HEK293 (cell line): ENCODE measurements around the gene BCL11A.

Experiments used
- CTCF ChIA-PET: fragments of 350-600 bp; formaldehyde crosslinking; extraction: SDS; loops from one replicate; lab custom pipeline; 2021; ENCODE audit warnings: antibody characterized with exemption; lab: Yijun Ruan, JAX
- POLR2A ChIA-PET: fragments of 300-600 bp; formaldehyde crosslinking; extraction: SDS; loops from one replicate; lab custom pipeline; 2020; ENCODE audit warnings: antibody characterized with exemption, inconsistent platforms; lab: Yijun Ruan, JAX
- H3K27ac ChIP-seq: fragments of 200-500 bp; sonication (Bioruptor generic); 2 replicates; pipeline ENCODE4 v1.5.1; 2014; ENCODE audit warnings: low read depth, low read length, control low read depth, inconsistent platforms; ENCODE audit errors: extremely low read depth
- H3K36me3 ChIP-seq, 2 experiments: fragments of 200-500 bp in 1 of 2; sonication (Bioruptor generic) in 1 of 2; 1 replicate in 1 of 2; 2 replicates in 1 of 2; pipeline ENCODE4 v1.5.1; 2014 to 2017; ENCODE audit warnings: inconsistent platforms in 2 of 2, low read length in 2 of 2; ENCODE audit not compliant: control insufficient read depth in 2 of 2, insufficient read depth in 1 of 2
- H3K4me1 ChIP-seq: fragments of 200-500 bp; sonication (Bioruptor generic); 2 replicates; pipeline ENCODE4 v1.5.1; 2014; ENCODE audit warnings: mild to moderate bottlenecking, low read length, inconsistent platforms; ENCODE audit not compliant: control insufficient read depth, insufficient read depth
- H3K4me3 ChIP-seq: 2 replicates; pipeline ENCODE4 v1.5.1; 2011; ENCODE audit warnings: low read depth, mild to moderate bottlenecking, control low read depth, low read length, moderate library complexity
- H3K9me3 ChIP-seq: fragments of 200-500 bp; sonication (Bioruptor generic); 2 replicates; pipeline ENCODE4 v1.5.1; 2014; ENCODE audit warnings: low read depth, low read length, inconsistent platforms; ENCODE audit not compliant: control insufficient read depth, insufficient read depth
- BCL11B ChIP-seq: fragments of 450-650 bp; formaldehyde crosslinking; IDR thresholded peaks from 2 replicates; pipeline ENCODE4 v1.5.1; 2016; ENCODE audit warnings: low read depth, missing biosample characterization, missing genetic modification characterization
- HIC1 ChIP-seq: fragments of 450-650 bp; formaldehyde crosslinking; IDR thresholded peaks from 2 replicates; pipeline ENCODE4 v1.5.1; 2016; ENCODE audit warnings: missing biosample characterization, missing genetic modification characterization
- PRDM1 ChIP-seq: fragments of 450-650 bp; formaldehyde crosslinking; IDR thresholded peaks from 2 replicates; pipeline ENCODE4; 2016; ENCODE audit warnings: missing biosample characterization, missing genetic modification characterization
- ZBTB20 ChIP-seq: fragments of 450-650 bp; formaldehyde crosslinking; IDR thresholded peaks from 2 replicates; pipeline ENCODE4 v1.5.1; 2016; ENCODE audit warnings: missing biosample characterization, missing genetic modification characterization
- ZBTB21 ChIP-seq: fragments of 450-650 bp; formaldehyde crosslinking; IDR thresholded peaks from 2 replicates; pipeline ENCODE4 v1.5.1; 2017; ENCODE audit warnings: missing biosample characterization, missing genetic modification characterization
- ZEB2 ChIP-seq: fragments of 450-650 bp; formaldehyde crosslinking; IDR thresholded peaks from 2 replicates; pipeline ENCODE4 v1.5.1; 2016; ENCODE audit warnings: missing biosample characterization, missing genetic modification characterization
- ZNF274 ChIP-seq, 2 experiments: fragments of 200-500 bp in 1 of 2; fragments of 450-650 bp in 1 of 2; sonication (Bioruptor generic) in 1 of 2; formaldehyde crosslinking in 1 of 2; IDR thresholded peaks; 2 replicates each; pipeline versions ENCODE4 v1.5.1 to v1.6.1; 2014 to 2016; ENCODE audit warnings: borderline replicate concordance in 1 of 2, inconsistent platforms in 1 of 2, low read length in 1 of 2, missing biosample characterization in 1 of 2, missing genetic modification characterization in 1 of 2
- ZNF292 ChIP-seq: fragments of 450-650 bp; formaldehyde crosslinking; IDR thresholded peaks from 2 replicates; pipeline ENCODE4 v1.5.1; 2016; ENCODE audit warnings: low read depth, missing biosample characterization, missing genetic modification characterization, borderline replicate concordance
- ZNF391 ChIP-seq: fragments of 450-650 bp; formaldehyde crosslinking; IDR thresholded peaks from 2 replicates; pipeline ENCODE4 v1.5.1; 2016; ENCODE audit warnings: low read depth, missing biosample characterization, missing genetic modification characterization, borderline replicate concordance
- ZNF488 ChIP-seq: fragments of 450-650 bp; formaldehyde crosslinking; IDR thresholded peaks from 2 replicates; pipeline ENCODE4 v1.5.1; 2016; ENCODE audit warnings: missing biosample characterization, missing genetic modification characterization
- ZNF513 ChIP-seq: fragments of 450-650 bp; IDR thresholded peaks from 2 replicates; pipeline ENCODE4 v1.5.1; 2018; ENCODE audit warnings: missing biosample characterization, missing genetic modification characterization
- ZNF544 ChIP-seq: fragments of 450-650 bp; formaldehyde crosslinking; IDR thresholded peaks from 2 replicates; pipeline ENCODE4 v1.5.0; 2017; ENCODE audit warnings: missing biosample characterization, missing genetic modification characterization
- ZNF558 ChIP-seq: fragments of 450-650 bp; formaldehyde crosslinking; IDR thresholded peaks from 2 replicates; pipeline ENCODE4 v1.5.1; 2016; ENCODE audit warnings: missing biosample characterization, missing genetic modification characterization
- ZNF707 ChIP-seq: fragments of 450-650 bp; formaldehyde crosslinking; IDR thresholded peaks from 2 replicates; pipeline ENCODE4 v1.5.1; 2016; ENCODE audit warnings: missing biosample characterization, missing genetic modification characterization
- ZNF76 ChIP-seq: fragments of 450-650 bp; formaldehyde crosslinking; IDR thresholded peaks from 2 replicates; pipeline ENCODE4; 2016; ENCODE audit warnings: low read depth, missing biosample characterization, missing genetic modification characterization, borderline replicate concordance
- ZNF791 ChIP-seq: fragments of 450-650 bp; formaldehyde crosslinking; IDR thresholded peaks from 2 replicates; pipeline ENCODE4 v1.5.1; 2016; ENCODE audit warnings: missing biosample characterization, missing genetic modification characterization
- ZSCAN16 ChIP-seq: fragments of 450-650 bp; formaldehyde crosslinking; IDR thresholded peaks from 2 replicates; pipeline ENCODE4 v1.5.1; 2016; ENCODE audit warnings: missing biosample characterization, missing genetic modification characterization
- ZXDB ChIP-seq: fragments of 450-650 bp; formaldehyde crosslinking; IDR thresholded peaks from 2 replicates; pipeline ENCODE4 v1.5.1; 2016; ENCODE audit warnings: missing biosample characterization, missing genetic modification characterization
- TF ChIP-seq, protein P1 (sequence below): fragments of 450-650 bp; formaldehyde crosslinking; IDR thresholded peaks from 2 replicates; pipeline ENCODE4 v1.5.1; 2016; ENCODE audit warnings: missing biosample characterization, missing genetic modification characterization
- TF ChIP-seq, protein P2 (sequence below): fragments of 450-650 bp; formaldehyde crosslinking; IDR thresholded peaks from 2 replicates; pipeline ENCODE4 v1.5.1; 2016; ENCODE audit warnings: missing biosample characterization, missing genetic modification characterization
- TF ChIP-seq, protein P3 (sequence below): fragments of 450-650 bp; formaldehyde crosslinking; IDR thresholded peaks from 2 replicates; pipeline ENCODE4 v1.5.1; 2016; ENCODE audit warnings: missing biosample characterization, missing genetic modification characterization
- TF ChIP-seq, protein P4 (sequence below): fragments of 450-650 bp; formaldehyde crosslinking; IDR thresholded peaks from 2 replicates; pipeline ENCODE4 v1.5.1; 2016; ENCODE audit warnings: missing biosample characterization, missing genetic modification characterization

The BCL11A gene

DNA sequence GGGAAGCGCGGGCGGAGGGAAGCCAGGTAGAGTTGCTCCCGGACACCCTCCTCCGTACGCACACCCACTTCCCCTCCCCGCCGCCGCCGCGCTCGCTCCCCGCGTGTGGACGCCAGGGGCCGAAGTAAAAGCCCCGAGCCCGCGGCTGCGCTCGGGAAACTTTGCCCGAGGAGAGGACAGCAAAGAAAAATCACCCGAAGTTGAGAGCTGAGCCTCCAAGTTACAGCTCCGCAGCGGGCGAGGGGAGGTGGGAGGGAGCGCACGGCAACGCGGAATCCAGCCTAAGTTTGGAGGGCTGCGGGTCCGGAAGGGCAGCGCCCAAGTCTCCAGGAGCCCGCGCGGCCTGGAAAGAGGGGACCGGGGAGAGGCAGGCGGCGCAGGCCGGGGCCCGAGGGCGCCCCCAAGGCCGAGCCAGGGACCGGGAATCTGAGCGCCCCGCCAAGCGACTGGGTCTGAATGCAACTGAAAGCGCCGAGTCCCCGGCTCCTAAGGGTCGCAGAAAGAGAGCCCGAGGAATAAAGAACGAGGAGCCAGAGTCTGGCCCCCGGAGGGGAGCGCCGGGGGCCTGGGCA lies 706 bp upstream of the BCL11A start:
- H3K4me1 ChIP-seq = peaks cover 7% of the 10 kb centered on the region; the same call in 1 of the 2 replicates
- H3K27ac ChIP-seq = peak overlapping the region; percentile 98
- peak overlapping the region; percentile 77 for H3K4me3 ChIP-seq
- H3K36me3 ChIP-seq = no peaks in the 10 kb centered on the region
- ChIA-PET POLR2A (interaction anchor here (0.7 to 1.6 kb wide), 10 partner anchors 14 to 902 kb away, joined by 3 to 13 read pairs (median 4); no protein-coding TSS in a partner anchor), CTCF (no interaction called here)
- no peaks in the 10 kb centered on the region for H3K9me3 ChIP-seq
- TF ChIP-seq ZBTB20 (tag by site-specific recombination) (peak; percentile 74), HIC1 (no peak; the same call in 1 of the 2 replicates), PRDM1 (tag by site-specific recombination) (peak; percentile 55; the same call in 1 of the 2 replicates), ZNF488 (tag by site-specific recombination) (no peak), ZNF791 (tag by site-specific recombination) (no peak), ZNF513 (tag by site-specific recombination) (no peak), ZNF544 (tag by site-specific recombination) (no peak), ZXDB (tag by site-specific recombination) (no peak), ZNF292 (tag by site-specific recombination) (no peak), ZEB2 (tag by site-specific recombination) (no peak), ZBTB21 (tag by site-specific recombination) (no peak), BCL11B (tag by site-specific recombination) (no peak), ZNF274 (IDR thresholded peaks at IDR 0.05; ENCODE audit: low read length) (no peak), ZNF274 (tag by site-specific recombination; IDR thresholded peaks at IDR 0.05; ENCODE audit: borderline replicate concordance) (no peak), ZNF76 (tag by site-specific recombination) (no peak), ZSCAN16 (no peak), ZNF391 (tag by site-specific recombination) (no peak), ZNF558 (tag by site-specific recombination) (no peak), ZNF707 (tag by site-specific recombination) (no peak)
- TF ChIP-seq, protein P1, sequence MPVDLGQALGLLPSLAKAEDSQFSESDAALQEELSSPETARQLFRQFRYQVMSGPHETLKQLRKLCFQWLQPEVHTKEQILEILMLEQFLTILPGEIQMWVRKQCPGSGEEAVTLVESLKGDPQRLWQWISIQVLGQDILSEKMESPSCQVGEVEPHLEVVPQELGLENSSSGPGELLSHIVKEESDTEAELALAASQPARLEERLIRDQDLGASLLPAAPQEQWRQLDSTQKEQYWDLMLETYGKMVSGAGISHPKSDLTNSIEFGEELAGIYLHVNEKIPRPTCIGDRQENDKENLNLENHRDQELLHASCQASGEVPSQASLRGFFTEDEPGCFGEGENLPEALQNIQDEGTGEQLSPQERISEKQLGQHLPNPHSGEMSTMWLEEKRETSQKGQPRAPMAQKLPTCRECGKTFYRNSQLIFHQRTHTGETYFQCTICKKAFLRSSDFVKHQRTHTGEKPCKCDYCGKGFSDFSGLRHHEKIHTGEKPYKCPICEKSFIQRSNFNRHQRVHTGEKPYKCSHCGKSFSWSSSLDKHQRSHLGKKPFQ (tag by site-specific recombination) = no peak
- TF ChIP-seq, protein P2, sequence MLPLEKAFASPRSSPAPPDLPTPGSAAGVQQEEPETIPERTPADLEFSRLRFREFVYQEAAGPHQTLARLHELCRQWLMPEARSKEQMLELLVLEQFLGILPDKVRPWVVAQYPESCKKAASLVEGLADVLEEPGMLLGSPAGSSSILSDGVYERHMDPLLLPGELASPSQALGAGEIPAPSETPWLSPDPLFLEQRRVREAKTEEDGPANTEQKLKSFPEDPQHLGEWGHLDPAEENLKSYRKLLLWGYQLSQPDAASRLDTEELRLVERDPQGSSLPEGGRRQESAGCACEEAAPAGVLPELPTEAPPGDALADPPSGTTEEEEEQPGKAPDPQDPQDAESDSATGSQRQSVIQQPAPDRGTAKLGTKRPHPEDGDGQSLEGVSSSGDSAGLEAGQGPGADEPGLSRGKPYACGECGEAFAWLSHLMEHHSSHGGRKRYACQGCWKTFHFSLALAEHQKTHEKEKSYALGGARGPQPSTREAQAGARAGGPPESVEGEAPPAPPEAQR = no peak
- TF ChIP-seq, protein P3, sequence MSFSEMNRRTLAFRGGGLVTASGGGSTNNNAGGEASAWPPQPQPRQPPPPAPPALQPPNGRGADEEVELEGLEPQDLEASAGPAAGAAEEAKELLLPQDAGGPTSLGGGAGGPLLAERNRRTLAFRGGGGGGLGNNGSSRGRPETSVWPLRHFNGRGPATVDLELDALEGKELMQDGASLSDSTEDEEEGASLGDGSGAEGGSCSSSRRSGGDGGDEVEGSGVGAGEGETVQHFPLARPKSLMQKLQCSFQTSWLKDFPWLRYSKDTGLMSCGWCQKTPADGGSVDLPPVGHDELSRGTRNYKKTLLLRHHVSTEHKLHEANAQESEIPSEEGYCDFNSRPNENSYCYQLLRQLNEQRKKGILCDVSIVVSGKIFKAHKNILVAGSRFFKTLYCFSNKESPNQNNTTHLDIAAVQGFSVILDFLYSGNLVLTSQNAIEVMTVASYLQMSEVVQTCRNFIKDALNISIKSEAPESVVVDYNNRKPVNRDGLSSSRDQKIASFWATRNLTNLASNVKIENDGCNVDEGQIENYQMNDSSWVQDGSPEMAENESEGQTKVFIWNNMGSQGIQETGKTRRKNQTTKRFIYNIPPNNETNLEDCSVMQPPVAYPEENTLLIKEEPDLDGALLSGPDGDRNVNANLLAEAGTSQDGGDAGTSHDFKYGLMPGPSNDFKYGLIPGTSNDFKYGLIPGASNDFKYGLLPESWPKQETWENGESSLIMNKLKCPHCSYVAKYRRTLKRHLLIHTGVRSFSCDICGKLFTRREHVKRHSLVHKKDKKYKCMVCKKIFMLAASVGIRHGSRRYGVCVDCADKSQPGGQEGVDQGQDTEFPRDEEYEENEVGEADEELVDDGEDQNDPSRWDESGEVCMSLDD (tag by site-specific recombination) = 0 out of 2 replicates have a peak, but pooled peaks have one; percentile 40
- TF ChIP-seq, protein P4, sequence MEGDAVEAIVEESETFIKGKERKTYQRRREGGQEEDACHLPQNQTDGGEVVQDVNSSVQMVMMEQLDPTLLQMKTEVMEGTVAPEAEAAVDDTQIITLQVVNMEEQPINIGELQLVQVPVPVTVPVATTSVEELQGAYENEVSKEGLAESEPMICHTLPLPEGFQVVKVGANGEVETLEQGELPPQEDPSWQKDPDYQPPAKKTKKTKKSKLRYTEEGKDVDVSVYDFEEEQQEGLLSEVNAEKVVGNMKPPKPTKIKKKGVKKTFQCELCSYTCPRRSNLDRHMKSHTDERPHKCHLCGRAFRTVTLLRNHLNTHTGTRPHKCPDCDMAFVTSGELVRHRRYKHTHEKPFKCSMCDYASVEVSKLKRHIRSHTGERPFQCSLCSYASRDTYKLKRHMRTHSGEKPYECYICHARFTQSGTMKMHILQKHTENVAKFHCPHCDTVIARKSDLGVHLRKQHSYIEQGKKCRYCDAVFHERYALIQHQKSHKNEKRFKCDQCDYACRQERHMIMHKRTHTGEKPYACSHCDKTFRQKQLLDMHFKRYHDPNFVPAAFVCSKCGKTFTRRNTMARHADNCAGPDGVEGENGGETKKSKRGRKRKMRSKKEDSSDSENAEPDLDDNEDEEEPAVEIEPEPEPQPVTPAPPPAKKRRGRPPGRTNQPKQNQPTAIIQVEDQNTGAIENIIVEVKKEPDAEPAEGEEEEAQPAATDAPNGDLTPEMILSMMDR (tag by site-specific recombination) = peak; percentile 64
